HG03095 (cell line): ENCODE measurements around the gene METTL4.

Source experiments
- ATAC-seq: cut with Tn5 transposase; IDR thresholded peaks from one replicate; pipeline ENCODE4 v1.9.1; 2021; ENCODE audit warnings: moderate library complexity; ENCODE audit not compliant: unreplicated experiment

Gene METTL4

DNA sequence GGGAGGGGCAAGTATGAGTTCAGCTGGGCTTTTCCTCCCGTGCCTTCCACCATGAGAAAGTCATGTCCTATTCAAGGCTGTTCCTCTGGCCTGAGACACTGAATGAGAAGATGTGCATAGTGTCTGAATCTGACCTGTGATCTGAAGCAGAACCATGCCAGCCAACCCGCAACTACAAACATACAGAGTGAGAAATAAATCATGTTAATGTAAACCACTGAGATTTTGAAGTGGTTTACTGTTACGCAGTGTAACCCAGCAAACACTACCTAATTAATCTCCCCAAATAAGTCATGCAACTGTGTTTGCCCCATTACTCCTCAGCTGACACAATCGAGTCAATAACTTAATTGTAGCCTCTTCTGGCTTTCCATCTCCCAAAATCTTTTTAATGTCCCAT, 49.2 kb downstream of the METTL4 start:
- ATAC-seq = no peak

DNA sequence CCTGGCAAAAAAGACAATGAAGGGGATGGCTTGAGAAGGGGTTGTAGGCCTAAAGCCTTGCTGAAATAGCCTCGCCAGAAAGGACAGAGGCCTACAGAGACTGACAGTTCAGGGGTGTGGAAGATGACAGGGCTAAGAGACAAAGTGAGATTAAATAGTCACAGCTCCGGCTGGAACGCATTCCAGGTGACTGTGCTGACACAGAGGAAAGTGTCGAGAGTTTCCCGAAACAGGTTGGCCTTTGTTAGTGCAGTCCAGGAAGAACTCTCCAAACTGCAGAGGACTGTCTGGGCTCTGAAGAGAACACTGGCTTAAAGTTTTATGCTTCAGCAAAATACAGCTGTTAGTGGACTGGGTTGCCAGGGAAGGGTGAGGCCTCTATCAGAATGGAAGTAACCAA, 52.8 kb downstream of the METTL4 start:
- no peak for ATAC-seq

DNA sequence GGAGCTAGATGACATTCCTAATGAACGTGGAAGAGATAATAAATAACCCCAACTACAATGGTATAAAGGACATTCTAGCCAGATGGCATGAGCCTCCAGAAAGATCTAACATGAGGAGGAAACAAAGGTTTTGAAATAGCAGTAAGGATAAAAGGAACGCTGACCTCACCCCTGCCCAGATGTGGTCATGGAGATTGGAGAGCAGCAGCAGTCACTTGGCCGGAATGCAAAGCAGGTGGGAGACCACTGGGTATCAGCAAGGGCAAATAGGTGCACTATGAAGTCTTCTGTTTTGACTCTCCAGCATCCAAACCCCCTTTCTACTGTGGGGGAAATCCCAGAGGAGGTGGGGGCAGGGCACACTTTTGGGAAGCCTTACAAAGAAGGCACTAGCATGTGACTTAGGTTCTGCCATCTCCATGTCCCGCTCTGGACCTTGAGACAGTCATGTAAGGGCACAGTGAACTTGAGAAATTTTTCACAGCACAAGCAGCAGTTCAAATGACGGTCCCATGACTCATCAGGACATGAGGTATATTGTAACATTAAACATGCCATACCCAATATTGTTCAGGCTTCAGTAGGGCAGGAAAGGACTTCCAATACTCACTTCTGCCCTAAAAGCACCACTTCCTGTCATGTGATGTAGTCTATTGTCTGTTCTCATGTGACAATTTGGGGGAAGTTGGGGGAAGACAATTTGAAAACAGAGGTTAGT, 55.2 kb downstream of the METTL4 start:
- no peak for ATAC-seq

DNA sequence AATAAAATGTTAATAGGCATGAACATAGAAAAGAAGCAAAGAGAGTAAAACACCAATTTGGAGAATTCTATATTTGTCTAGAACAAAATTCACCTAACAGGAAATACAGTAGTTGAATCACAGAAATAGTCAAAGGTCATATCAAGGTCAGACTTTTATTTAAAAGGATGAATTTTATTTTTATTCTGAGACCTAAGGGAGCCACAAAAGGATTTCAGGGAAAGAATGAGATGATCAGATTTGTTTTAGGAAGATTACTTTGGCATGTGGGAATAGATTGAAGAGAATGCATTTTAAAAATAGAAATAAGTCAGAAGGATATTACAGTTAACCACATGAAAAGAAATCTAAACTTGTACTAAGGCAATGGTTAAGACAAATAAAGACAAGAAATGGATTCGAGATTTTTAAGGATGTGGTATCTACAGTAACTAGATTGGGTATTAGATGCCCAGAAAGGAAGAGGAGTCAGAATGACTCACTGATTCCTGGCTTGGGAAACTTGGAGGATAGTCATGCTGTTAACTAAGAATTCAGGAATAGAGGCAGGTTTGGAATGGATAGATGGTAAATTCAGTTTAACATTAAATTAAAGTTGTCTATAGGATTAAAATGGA, 56.0 kb downstream of the METTL4 start:
- no peak for ATAC-seq

DNA sequence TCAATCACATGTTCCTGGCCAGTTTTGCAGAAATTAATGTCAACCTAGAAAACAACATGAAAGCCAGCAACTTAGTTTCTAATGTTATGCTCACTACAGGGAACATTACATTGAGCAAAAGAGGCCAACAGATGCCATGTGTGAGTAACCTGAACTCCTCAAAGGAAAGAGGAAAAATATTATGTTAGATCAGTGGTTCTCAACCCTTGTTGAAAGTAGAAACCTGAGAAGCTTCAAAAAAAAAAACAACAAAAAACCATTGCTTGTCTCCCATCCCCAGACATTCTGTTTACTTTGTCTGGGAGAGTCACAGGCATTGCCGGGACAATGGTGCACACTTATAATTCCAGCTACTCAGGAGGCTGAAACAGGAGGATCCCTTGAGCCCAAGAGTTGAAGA, 57.7 kb downstream of the METTL4 start:
- ATAC-seq = no peak

DNA sequence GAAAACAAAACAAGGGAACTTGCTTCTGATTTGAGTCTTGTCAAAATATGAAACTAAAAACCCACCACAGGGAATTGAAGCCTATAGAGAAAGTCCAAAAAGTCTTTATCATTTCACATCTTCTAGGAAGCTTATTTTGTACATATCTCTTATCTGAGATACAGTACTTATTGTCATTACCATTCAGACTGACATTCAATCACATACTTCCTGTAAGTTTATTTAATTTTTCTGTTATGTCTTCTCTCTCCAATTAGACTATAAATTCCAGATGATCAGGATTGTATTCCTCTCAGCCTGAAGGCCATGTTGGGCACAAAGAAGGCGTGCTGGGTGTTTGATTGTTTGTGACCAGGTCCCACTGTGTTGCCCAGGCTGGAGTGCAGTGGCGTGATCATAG, 59.2 kb downstream of the METTL4 start:
- no peak for ATAC-seq

DNA sequence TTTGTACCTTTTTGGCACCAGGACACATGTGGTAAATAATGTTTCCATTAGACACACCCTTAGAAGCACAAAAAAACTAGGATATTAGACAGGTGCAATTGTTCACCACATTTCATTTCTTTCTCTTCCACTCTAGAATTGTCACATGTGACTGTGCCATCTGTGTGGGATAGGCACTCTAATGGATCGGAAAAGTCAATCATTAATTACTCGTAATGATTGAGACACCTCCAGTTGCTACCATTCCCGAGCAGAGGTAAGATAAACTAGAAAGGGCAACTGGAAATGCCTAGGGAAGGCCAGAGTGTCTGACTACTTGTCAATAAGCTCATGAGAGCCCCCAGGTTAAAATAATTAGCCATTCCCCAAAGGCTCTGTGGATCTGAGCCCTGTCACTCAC, 59.9 kb downstream of the METTL4 start:
- no peak for ATAC-seq

DNA sequence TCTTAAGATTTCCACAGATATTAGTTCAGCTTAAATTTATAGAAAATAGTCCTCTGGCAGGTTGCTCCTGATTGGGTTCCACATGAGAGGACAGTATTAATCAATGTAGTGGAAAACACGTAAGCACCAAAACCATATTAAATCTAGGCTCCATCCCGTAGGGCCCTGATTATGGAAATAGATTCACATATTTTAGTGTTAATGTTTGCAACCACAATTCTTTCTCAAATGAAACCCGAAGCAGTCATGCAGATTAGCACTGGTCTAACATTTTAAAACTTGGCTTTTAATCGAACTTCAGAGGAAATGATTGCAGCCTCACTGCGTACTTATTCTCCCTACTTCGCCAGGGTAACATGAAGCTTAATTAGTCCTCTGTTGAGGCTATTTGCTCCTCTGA, 60.9 kb downstream of the METTL4 start:
- ATAC-seq = no peak

DNA sequence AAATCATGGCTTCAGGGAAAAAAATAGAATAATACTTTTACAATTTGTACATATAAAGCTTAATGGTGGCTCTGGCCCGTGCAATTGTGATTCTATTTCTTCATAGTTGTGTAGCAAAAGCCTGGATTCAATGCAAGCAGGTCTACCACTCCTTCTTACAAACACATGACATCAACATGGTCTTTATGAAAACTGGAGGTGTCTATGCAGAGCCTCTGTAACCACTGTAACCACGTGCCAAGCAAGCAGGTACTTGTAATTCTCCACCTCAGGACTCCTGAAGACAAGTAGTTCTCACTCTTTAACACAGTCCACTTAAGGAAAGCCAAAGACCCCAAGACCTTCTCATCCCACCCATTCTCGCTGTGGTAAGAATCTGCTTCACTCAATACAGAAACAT, 62.6 kb downstream of the METTL4 start:
- ATAC-seq = no peak

DNA sequence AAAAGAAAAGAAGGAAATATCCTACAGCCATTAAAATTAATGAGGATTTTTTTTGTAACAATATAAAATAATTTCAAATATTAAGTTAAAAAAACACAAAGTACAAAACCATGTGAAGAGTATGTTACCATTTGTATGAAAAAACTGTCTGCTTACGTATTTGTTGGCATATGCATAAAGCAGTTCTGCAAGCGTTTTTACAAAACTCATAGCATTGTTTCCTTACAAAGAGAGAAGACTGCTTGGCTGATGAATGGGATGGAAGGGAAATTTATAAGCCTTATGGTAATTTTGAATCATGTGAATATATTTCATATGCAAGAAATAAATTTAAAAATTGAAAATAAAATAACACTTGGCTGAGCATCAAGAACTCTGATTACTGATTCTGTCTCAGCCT, 63.1 kb downstream of the METTL4 start:
- ATAC-seq = no peak

DNA sequence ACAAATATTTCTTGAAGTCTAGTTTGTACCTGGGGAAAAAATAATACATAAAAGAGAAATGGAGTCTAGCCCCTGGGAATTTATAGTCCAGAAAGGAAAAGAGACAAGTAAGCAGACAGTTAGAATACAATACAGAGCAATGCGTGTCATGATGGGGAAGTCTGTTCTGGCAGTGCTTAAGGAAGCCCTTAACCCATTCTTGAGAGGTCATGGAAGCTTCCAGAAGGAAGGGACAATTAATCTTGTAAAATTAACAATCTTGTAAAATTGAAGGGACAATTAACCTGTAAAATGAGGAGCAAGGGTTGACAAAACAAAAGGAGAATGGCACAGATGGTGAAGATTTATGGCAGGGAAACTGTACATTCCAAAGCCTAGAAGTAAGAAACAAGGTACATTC, 66.7 kb downstream of the METTL4 start:
- ATAC-seq = no peak

DNA sequence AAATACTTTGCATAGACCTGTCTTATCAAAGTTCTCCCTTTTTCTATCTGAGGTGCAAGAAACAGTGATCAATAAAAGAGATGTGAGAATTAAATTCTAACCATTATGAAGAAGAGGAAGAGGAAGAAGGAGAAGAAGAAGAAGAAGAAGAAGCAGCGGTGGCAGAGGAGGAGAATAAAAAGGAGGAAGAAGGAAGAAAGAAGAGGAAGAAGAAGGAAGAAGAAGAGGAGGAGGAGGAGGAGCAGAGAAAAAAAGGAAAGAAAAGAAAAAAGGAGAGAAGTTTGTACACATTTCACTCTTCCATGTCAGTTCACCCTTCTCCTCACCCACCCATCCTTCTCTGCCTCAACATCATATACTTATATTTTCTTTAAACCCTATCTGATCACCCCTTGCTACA, 68.4 kb downstream of the METTL4 start:
- no peak for ATAC-seq

DNA sequence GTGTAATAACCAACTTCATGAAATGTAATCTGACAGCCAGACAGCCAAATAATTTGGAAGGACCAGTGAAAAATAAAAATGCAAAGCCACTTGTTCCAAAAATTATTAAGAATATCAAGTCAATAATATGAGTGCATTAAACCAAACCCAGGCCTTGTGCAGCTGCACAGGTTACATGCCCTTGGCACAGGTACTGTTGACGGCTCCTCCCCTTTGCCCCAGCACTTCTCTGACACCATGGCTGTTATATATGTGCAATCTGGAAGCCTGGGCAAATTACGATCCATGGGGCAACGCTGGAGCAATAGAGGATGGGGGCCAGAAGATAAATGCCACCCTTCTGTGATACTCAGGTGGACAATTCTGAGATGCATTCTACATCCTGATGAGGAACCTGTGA, 68.9 kb downstream of the METTL4 start:
- ATAC-seq = no peak

DNA sequence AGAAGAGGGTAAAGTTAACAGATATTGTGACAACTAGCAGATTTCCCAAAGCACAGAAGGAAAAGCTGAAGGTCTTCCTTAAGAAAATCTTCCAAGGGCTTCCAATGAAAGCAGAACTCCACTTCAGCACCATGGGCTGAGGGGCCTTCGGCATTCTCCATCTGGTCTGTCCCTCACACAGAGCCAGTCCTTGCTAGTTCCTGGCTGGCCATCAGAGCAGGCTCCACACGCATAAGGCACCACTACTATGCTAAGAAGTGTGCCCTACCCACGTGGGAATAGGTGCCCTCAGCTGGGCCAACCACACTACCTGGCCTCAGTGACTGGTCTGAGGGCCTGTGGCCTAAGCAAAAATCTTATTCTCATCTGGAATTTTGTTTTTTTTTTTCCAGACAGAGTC, 73.5 kb downstream of the METTL4 start:
- no peak for ATAC-seq

DNA sequence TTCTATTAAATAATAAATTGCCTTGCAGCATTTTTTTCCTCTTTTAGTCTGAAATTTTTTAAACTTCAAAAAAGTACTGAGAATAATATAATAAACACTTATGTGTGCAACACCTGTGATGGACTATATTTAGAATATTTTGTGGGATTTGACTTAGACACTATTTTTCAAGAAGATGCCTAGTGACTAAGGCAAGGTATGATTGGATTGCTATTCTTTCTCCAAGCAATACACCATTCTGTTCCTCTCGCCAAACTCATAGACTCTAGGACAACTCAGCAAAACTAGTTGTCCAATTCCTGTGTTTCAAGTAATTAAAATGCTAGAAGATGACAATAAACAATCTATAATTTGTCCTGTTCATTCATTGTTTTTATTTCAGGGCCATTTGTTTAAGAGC, 75.9 kb downstream of the METTL4 start:
- no peak for ATAC-seq

DNA sequence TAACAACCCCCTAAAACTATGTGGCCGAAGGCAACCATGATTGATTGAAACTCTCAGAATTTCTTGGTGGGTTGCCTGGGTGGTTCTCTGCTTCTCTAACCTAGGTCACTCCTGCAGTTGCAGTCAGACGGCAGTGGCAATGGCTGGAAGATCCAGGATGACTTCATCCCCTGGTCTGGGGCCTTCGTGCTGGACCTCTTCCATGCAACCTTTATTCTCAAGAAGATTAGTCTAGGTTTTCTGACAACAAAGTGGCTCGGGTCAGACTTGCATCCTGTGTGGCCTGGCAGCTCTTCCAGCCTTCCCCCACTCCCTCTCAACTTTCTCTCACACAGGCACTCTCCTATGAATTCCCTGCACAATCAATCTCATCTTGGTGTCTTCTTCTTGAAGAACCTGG, 76.4 kb downstream of the METTL4 start:
- ATAC-seq = no peak
